Activated T-cell treated with anti-CD3 and anti-CD28 coated beads, Interleukin-2, amount 50 U/mL, for 1 hour (primary cell): ENCODE results near the gene HFE.
A peak's percentile ranks its signal among the peaks of the same experiment; 100 is the strongest.
"Not testable (repeated sequence)": the region's sequence is repeated elsewhere in the genome, so short reads cannot be mapped to it uniquely, and the experiment has no call there.

ENCODE experiments used
- DNase-seq: peaks from one replicate; pipeline ENCODE4 v3.0.0-alpha.2; 2020

The HFE gene

GRCh38 chr6:26059941-26060340, 27.3 kb upstream of the HFE start:
- no peak for DNase-seq

GRCh38 chr6:26064619-26065257, 22.5 kb upstream of the HFE start:
- DNase-seq = peak; percentile 37

- peak; percentile 28 for DNase-seq
Measured at GRCh38 chr6:26065952-26066380, 21.3 kb upstream of the HFE start.

DNA sequence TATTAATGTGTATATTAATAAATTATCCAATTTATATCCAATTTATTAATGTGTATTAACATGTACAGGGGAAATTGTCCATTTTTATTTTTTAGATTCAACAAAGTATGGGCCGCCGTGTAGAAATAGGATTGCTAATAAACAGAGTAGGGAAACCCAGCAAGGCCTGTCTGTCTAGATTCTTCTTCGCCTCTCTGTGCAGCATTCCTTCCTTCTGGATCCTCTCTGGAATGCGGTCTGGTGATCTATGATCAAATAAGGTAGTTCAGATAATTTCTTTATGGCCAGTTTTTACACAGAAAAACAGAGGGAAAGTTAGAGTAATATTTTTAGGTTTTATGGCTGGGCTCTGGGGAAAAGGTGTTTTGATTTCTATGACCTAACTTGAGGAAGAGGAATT, 19.9 kb upstream of the HFE start:
- DNase-seq = no peak

DNA sequence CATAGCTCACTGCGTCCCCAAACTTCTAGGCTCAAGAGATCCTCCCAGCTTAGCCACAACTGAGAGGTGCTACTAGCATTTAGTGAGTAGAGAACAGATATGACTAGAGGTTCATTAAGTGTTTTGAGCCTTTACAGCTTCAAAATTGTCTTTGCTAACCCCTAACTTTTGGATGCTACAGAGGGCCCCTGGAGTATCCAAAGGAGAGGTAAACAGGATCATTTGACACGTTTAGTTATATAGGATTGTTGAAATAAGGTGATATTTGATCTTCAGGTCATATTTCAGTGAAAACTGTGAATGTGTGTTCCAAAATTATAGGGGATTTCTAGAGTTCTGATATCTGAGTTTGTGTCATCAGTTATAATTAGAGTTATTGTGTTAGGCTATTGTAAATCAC, 19.2 kb upstream of the HFE start:
- no peak for DNase-seq

DNA sequence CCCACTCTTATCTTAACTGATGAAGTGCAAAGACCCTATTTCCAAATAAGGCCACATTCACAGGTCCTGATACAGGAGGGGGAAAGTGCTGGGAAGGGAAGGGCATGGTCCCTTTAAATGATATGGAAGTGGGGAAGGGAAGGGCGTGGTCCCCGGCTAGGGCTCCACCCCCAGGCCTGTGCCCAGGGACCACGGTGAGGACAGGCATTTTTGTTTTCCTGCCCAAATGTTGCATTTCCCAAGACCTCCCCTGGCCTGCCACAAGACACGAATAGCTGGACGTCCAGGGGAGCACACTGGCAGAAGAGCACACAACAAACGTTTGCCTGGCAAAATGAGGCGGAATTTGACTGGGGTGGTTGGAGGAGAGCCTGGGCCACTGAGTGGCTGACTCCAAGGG, 16.1 kb upstream of the HFE start:
- DNase-seq = no peak

DNA sequence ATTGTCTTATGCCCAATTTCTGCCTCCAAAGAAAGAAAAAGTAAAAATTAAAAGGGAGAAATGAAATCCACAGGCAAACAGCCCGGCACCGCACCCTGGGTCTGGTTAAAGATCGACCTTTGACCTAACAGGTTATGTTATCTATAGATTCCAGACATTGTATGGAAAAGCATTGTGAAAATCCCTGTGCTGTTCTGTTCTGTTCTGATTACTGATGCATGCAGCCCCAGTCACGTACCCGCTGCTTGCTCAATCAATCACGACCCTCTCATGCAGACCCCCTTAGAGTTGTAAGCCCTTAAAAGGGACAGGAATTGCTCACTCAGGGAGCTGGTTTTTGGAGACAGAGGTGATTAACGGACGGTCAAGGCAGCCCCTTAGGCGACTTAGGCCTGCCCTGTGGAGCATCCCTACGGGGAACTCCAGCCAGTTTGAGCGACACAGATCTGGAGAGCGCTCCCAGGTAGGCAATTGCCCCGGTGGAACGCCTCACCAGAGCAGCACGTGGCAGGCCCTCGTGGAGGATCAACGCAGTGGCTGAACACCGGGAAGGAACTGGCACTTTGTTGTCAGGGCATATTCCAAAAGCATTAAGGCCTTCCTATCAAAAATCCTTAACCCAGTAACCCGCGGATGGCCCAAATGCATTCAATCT, 12.0 kb upstream of the HFE start:
- DNase-seq = no peak

- not testable (repeated sequence) for DNase-seq
Measured at GRCh38 chr6:26078066-26078465, 9.2 kb upstream of the HFE start.

DNA sequence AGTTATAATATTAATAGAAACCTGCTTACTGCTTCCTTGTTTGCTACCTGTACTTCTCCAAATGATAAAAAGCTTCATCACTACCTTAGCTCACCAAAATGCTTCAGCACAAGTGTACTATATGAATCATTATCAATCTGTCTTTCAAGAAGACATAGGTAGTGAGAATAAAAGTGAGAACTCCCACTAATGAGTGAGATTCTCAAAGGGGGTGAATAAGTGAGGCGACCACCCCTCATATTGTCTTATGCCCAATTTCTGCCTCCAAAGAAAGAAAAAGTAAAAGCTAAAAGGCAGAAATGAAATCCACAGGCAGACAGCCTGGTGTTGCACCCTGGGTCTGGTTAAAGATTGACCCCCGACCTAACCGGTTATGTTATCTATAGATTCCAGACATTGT, 6.1 kb upstream of the HFE start:
- not testable (repeated sequence) for DNase-seq

- DNase-seq = no peak
Measured at GRCh38 chr6:26086211-26086610, 1.0 kb upstream of the HFE start.

DNA sequence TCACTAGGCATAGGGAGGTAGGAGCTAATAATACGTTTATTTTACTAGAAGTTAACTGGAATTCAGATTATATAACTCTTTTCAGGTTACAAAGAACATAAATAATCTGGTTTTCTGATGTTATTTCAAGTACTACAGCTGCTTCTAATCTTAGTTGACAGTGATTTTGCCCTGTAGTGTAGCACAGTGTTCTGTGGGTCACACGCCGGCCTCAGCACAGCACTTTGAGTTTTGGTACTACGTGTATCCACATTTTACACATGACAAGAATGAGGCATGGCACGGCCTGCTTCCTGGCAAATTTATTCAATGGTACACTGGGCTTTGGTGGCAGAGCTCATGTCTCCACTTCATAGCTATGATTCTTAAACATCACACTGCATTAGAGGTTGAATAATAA, 1.1 kb downstream of the HFE start:
- DNase-seq = no peak

GRCh38 chr6:26089272-26089671, 2.0 kb downstream of the HFE start:
- no peak for DNase-seq

- DNase-seq = no peak
Measured at GRCh38 chr6:26092443-26092842, 5.2 kb downstream of the HFE start.

DNA sequence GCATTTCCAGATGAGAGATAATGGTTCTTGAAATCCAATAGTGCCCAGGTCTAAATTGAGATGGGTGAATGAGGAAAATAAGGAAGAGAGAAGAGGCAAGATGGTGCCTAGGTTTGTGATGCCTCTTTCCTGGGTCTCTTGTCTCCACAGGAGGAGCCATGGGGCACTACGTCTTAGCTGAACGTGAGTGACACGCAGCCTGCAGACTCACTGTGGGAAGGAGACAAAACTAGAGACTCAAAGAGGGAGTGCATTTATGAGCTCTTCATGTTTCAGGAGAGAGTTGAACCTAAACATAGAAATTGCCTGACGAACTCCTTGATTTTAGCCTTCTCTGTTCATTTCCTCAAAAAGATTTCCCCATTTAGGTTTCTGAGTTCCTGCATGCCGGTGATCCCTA, 6.8 kb downstream of the HFE start:
- DNase-seq = no peak

GRCh38 chr6:26097268-26097875, 10.1 kb downstream of the HFE start:
- peak; percentile 62 for DNase-seq

DNA sequence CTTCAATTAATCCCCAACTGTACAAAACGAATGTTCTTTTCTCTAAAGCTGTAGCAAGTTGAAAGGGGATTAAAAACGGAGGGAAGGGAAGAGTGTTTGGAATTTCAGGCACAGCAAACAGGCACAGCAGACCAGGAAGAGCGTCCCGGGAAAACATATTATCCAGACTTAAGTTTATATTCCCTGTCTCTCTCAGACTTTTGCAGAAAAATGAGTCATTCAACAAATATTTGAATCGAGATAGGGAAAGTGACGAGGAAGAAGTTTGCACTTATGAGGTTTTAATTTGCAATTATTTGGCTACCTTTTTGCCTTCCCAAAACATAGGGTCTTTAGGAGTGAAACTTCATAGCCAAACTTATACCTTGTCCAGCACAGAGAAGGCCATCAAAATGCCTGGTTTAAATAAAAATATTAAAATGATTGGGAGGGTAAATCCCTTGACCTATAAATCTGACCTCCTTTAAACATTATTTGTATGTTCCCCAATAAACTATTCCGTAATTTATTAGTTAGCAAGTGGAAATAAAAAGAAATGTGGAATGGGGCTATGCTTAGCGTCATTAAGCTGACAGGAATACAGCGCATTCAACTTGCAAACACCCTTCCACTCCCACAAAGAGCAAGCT, 16.0 kb downstream of the HFE start:
- no peak for DNase-seq

- peak; percentile 89 for DNase-seq
Measured at GRCh38 chr6:26103770-26104456, 16.7 kb downstream of the HFE start.

- peak; percentile 39 for DNase-seq
Measured at GRCh38 chr6:26104457-26105108, 17.4 kb downstream of the HFE start.

DNA sequence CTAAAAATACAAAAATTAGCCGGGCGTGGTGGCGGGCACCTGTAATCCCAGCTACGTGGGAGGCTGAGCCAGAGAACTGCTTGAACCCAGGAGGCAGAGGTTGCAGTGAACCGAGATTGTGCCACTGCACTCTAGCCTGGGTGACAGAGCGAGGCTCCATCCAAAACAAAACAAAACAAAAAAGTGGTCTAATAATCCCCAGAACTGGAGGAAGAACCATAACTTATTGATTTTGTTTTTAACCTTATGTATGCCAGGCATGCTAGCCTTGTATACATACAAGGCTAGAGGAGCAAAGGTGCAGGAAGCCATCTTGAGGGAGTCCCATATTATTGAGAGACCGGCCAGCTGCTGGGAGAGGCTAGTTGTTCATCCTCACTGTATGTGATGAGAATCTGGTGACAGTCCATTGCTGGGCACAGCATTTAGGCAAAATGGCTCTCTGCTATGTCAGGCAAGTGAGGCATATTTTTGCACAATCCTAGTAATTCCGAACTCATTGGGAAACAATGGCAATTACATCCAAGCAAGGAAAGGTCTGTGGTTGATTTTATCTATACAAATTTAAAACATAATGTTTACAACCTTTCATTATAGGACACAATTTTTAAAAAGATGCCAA, 18.0 kb downstream of the HFE start:
- DNase-seq = no peak

- no peak for DNase-seq
Measured at GRCh38 chr6:26105842-26106241, 18.6 kb downstream of the HFE start.

- DNase-seq = no peak
Measured at GRCh38 chr6:26107935-26108334, 20.7 kb downstream of the HFE start.

- DNase-seq = no peak
Measured at GRCh38 chr6:26109772-26110171, 22.5 kb downstream of the HFE start.
